GM12874 (cell line): ENCODE measurements around the gene MRPL20.

Experiments
- TF ChIP-seq, protein P1 (sequence below): IDR thresholded peaks from 2 replicates; pipeline ENCODE4 v1.5.1; 2011; ENCODE audit warnings: low read depth, mild to moderate bottlenecking, control low read depth, low read length, moderate library complexity; ENCODE audit not compliant: insufficient read depth

MRPL20 gene

GRCh38 chr1:1356166-1356795 is 50.8 kb downstream of the MRPL20 start:
- TF ChIP-seq, protein P1, sequence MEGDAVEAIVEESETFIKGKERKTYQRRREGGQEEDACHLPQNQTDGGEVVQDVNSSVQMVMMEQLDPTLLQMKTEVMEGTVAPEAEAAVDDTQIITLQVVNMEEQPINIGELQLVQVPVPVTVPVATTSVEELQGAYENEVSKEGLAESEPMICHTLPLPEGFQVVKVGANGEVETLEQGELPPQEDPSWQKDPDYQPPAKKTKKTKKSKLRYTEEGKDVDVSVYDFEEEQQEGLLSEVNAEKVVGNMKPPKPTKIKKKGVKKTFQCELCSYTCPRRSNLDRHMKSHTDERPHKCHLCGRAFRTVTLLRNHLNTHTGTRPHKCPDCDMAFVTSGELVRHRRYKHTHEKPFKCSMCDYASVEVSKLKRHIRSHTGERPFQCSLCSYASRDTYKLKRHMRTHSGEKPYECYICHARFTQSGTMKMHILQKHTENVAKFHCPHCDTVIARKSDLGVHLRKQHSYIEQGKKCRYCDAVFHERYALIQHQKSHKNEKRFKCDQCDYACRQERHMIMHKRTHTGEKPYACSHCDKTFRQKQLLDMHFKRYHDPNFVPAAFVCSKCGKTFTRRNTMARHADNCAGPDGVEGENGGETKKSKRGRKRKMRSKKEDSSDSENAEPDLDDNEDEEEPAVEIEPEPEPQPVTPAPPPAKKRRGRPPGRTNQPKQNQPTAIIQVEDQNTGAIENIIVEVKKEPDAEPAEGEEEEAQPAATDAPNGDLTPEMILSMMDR: no peak

- TF ChIP-seq, protein P1: no peak
Observed at GRCh38 chr1:1355416-1355815, 51.7 kb downstream of the MRPL20 start.

DNA sequence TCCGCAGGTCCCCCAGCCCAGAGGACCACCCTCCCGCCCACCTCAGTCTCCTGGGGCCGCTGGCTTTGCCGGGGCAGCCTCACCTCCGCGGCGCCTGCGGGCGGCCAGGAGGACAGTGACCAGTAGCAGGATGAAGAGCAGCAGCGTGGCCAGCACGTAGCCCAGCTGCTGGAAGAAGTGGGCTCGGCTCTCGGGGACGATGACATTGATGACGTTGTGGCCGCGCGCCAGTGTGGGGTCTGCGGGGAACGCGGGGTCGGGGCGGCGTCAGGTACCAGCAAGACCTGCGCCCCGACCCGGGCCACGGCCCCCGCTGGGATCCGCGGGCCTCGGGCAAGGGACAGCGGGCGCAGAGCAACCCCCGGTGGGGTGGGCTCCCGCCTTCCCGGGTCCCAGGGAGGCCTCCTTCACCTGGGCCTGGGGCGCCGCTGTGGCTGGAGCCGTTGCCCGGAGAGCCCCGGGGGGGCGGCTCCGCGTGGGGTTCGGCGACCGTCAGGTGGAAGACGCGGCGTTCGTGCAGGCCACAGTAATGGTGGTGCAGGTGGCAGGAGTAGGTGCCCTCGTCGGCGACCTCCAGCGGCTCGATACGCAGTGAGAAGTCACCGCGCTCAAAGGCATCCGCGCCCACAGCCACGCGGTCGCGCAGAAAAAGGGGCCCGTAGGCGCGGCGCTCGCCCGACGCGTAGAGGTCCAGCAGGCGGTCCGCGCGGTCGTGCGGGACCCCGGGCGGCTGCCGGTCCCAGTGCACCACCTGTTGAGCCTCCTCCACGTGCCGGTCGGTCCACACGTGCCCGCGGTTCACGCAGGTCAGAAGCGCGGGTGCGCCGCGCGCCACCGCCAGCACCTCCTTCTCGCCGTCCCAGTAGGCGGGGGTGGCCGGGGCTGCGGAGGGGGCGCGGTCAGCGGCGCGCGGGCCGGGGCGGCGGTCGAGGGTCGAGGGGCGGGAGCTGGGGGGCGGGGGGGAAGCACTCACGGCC is 52.5 kb downstream of the MRPL20 start:
- TF ChIP-seq, protein P1: no peak

GRCh38 chr1:1353389-1354151 is 53.5 kb downstream of the MRPL20 start:
- TF ChIP-seq, protein P1: no peak

GRCh38 chr1:1352786-1353388 is 54.2 kb downstream of the MRPL20 start:
- TF ChIP-seq, protein P1: no peak
